Esophagus muscularis mucosa (tissue), 4 donors: ENCODE data around the gene TRAPPC2L.

ENCODE experiments used
- EP300 ChIP-seq: sonication (generic); formaldehyde crosslinking; IDR thresholded peaks from one replicate; pipeline ENCODE4 v1.6.1; 2017; ENCODE audit warnings: antibody characterized with exemption
- POLR2A ChIP-seq: fragments of 450-650 bp; IDR thresholded peaks from one replicate; pipeline ENCODE4 v1.6.1; 2017; ENCODE audit warnings: antibody characterized with exemption, moderate library complexity, mild to moderate bottlenecking, low read depth
- TF ChIP-seq, protein P1 (sequence below), 3 experiments: fragments of 200-600 bp in 2 of 3; fragments of 450-650 bp in 1 of 3; sonication (generic) in 2 of 3; IDR thresholded peaks; one replicate each; pipeline ENCODE4 v1.5.1; 2017 to 2019; ENCODE audit warnings: antibody characterized with exemption in 3 of 3, mild to moderate bottlenecking in 2 of 3, moderate library complexity in 1 of 3

DNA sequence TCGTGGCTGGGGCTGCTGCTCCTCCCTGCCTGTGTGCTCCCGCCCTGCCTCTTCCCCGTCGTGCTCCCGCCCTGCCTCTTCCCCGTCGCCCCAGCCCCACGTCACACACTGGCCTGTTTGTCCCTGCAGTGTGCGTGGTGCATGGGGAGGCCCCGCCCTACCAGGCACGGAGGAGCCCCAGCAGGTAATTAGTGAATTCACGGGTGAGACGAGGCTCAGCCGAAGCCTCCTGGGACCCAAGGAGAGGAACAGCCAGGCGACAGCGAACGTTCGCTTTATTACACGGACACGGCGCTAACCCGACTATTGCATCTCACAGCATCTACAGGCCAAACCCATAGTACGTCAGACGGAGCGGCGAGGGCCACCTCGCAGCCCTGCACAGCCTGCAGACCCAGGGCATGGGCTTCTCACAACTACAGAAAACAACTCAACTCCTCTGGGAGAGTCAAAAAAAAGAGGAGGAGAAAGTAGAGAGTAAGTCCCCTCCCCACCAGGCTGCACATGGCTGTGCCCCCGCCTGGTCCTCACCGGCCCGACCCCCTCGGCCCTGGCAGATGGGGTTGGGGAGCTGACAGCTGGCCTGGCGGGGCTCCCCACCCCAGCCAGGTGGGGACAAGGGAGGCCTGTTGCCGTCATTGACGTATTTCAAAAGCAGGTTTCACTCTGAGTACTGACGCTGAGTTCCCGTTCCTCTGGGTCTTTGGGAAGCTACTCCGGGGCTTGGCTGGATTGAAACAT, 13.9 kb downstream of the TRAPPC2L start:
- no peak for TF ChIP-seq EP300
- TF ChIP-seq, protein P1, sequence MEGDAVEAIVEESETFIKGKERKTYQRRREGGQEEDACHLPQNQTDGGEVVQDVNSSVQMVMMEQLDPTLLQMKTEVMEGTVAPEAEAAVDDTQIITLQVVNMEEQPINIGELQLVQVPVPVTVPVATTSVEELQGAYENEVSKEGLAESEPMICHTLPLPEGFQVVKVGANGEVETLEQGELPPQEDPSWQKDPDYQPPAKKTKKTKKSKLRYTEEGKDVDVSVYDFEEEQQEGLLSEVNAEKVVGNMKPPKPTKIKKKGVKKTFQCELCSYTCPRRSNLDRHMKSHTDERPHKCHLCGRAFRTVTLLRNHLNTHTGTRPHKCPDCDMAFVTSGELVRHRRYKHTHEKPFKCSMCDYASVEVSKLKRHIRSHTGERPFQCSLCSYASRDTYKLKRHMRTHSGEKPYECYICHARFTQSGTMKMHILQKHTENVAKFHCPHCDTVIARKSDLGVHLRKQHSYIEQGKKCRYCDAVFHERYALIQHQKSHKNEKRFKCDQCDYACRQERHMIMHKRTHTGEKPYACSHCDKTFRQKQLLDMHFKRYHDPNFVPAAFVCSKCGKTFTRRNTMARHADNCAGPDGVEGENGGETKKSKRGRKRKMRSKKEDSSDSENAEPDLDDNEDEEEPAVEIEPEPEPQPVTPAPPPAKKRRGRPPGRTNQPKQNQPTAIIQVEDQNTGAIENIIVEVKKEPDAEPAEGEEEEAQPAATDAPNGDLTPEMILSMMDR (IDR thresholded peaks at IDR 0.05) = no peak
- no peak for TF ChIP-seq POLR2A
